Nephron (organoid): ENCODE data around the gene SLC44A3.

Source experiments
- H3K27ac Mint-ChIP-seq, 3 experiments: 2 replicates each; pipeline ENCODE4 v1.8.0; 2020; ENCODE audit warnings: mixed read lengths in 3 of 3, mild to moderate bottlenecking in 2 of 3, moderate library complexity in 1 of 3
- H3K27me3 Mint-ChIP-seq: 2 replicates; pipeline ENCODE4 v1.8.0; 2021; ENCODE audit warnings: low read depth, mild to moderate bottlenecking, moderate library complexity, mixed read lengths
- H3K36me3 Mint-ChIP-seq: 2 replicates; pipeline ENCODE4 v1.8.0; 2020; ENCODE audit warnings: low read depth, mixed read lengths
- H3K4me1 Mint-ChIP-seq: 2 replicates; pipeline ENCODE4 v1.8.0; 2020; ENCODE audit warnings: mixed read lengths
- H3K4me3 Mint-ChIP-seq, 3 experiments: 2 replicates each; pipeline ENCODE4 v1.8.0; 2020; ENCODE audit warnings: mild to moderate bottlenecking in 3 of 3, mixed read lengths in 3 of 3, moderate library complexity in 2 of 3
- H3K9me3 Mint-ChIP-seq: 2 replicates; pipeline ENCODE4 v1.8.0; 2020; ENCODE audit warnings: mixed read lengths
- CTCF ChIP-seq, 3 experiments: fragments of 200-600 bp; sonication (generic); IDR thresholded peaks; one replicate each; pipeline ENCODE4 v1.5.0; 2021; ENCODE audit warnings: antibody characterized with exemption in 3 of 3; ENCODE audit not compliant: unreplicated experiment in 3 of 3

SLC44A3 gene

GRCh38 chr1:94808669-94809068 is 11.5 kb upstream of the SLC44A3 start:
- H3K27ac Mint-ChIP-seq: peak overlapping the region; percentile 49 to 70 (median 54)
- peaks cover 13% of the 10 kb centered on the region for H3K9me3 Mint-ChIP-seq
- no peak for TF ChIP-seq CTCF (IDR thresholded peaks at IDR 0.05; ENCODE audit: unreplicated experiment in 3 of 3)
- peaks cover 13% of the 10 kb centered on the region for H3K36me3 Mint-ChIP-seq
- H3K4me3 Mint-ChIP-seq: no peak overlapping the region
- H3K4me1 Mint-ChIP-seq: peaks cover 34% of the 10 kb centered on the region
- no peaks in the 10 kb centered on the region for H3K27me3 Mint-ChIP-seq

- Mint-ChIP-seq H3K27ac (no peak overlapping the region), H3K27me3 (no peaks in the 10 kb centered on the region), H3K4me1 (peaks cover 11% of the 10 kb centered on the region), H3K9me3 (peaks cover 27% of the 10 kb centered on the region), H3K4me3 (no peak overlapping the region), H3K36me3 (peaks cover 38% of the 10 kb centered on the region)
- TF ChIP-seq CTCF (IDR thresholded peaks at IDR 0.05; ENCODE audit: unreplicated experiment in 3 of 3): no peak
These were observed 7.2 kb upstream of the SLC44A3 start for GRCh38 chr1:94812985-94813384.

GRCh38 chr1:94816030-94816429 is 4.1 kb upstream of the SLC44A3 start:
- Mint-ChIP-seq H3K4me1 (peaks cover 18% of the 10 kb centered on the region), H3K27ac (peak overlapping the region in 1 of 3 experiments; percentile 9), H3K4me3 (no peak overlapping the region), H3K9me3 (peaks cover 29% of the 10 kb centered on the region), H3K27me3 (peaks cover 6% of the 10 kb centered on the region), H3K36me3 (peaks cover 42% of the 10 kb centered on the region)
- no peak for TF ChIP-seq CTCF (IDR thresholded peaks at IDR 0.05; ENCODE audit: unreplicated experiment in 3 of 3)

- peaks cover 8% of the 10 kb centered on the region for H3K27me3 Mint-ChIP-seq
- peak overlapping the region in 2 of 3 experiments; percentile 19 to 42 for H3K4me3 Mint-ChIP-seq
- peaks cover 22% of the 10 kb centered on the region for H3K9me3 Mint-ChIP-seq
- peak overlapping the region in 1 of 3 experiments; percentile 20 for H3K27ac Mint-ChIP-seq
- H3K4me1 Mint-ChIP-seq: peaks cover 35% of the 10 kb centered on the region
- no peak for TF ChIP-seq CTCF (IDR thresholded peaks at IDR 0.05; ENCODE audit: unreplicated experiment in 3 of 3)
- H3K36me3 Mint-ChIP-seq: peaks cover 32% of the 10 kb centered on the region
These were observed 2.4 kb upstream of the SLC44A3 start for GRCh38 chr1:94817712-94818111.

GRCh38 chr1:94819238-94819944 is 766 bp upstream of the SLC44A3 start:
- peaks cover 22% of the 10 kb centered on the region for H3K36me3 Mint-ChIP-seq
- peaks cover 10% of the 10 kb centered on the region for H3K9me3 Mint-ChIP-seq
- H3K4me3 Mint-ChIP-seq: peak overlapping the region; percentile 89 to 91 (median 91)
- peaks cover 13% of the 10 kb centered on the region for H3K27me3 Mint-ChIP-seq
- no peak for TF ChIP-seq CTCF (IDR thresholded peaks at IDR 0.05; ENCODE audit: unreplicated experiment in 3 of 3)
- peak overlapping the region; percentile 57 to 93 (median 89) for H3K27ac Mint-ChIP-seq
- H3K4me1 Mint-ChIP-seq: peaks cover 45% of the 10 kb centered on the region

- Mint-ChIP-seq H3K4me3 (peak overlapping the region; percentile 78 to 88 (median 86)), H3K36me3 (peaks cover 15% of the 10 kb centered on the region), H3K27me3 (peaks cover 13% of the 10 kb centered on the region), H3K4me1 (peaks cover 45% of the 10 kb centered on the region), H3K27ac (peak overlapping the region; percentile 86 to 93 (median 91)), H3K9me3 (peaks cover 10% of the 10 kb centered on the region)
- no peak for TF ChIP-seq CTCF (IDR thresholded peaks at IDR 0.05; ENCODE audit: unreplicated experiment in 3 of 3)
These were observed 779 bp downstream of the SLC44A3 start for GRCh38 chr1:94820936-94821335.
